Esophagus squamous epithelium (tissue), 5 donors: ENCODE measurements around the gene LDLRAD4. TPM values are rescaled to one million over a fixed set of nuclear protein-coding genes. Genes with fewer than 3 reads are reported as not detected.

Source experiments
- DNase-seq: peaks from one replicate; lab custom pipeline; 2025; lab: John Stamatoyannopoulos, UW
- H3K27ac ChIP-seq, 4 donors: fragments of 200-600 bp; sonication (generic); one replicate each; pipeline ENCODE4 v1.5.1; 2016 to 2019; ENCODE audit warnings: mild to moderate bottlenecking in 1 of 4
- H3K27me3 ChIP-seq, 4 donors: fragments of 200-600 bp; sonication (generic); 1 replicate in 3 of 4; 2 replicates in 1 of 4; pipeline versions ENCODE4 v1.5.1 to v1.6.0; 2017 to 2021; ENCODE audit warnings: antibody characterized with exemption in 1 of 4
- H3K36me3 ChIP-seq, 3 donors: fragments of 200-600 bp; sonication (generic); one replicate each; pipeline ENCODE4 v1.5.1; 2016 to 2019
- H3K4me1 ChIP-seq, 3 donors: fragments of 200-600 bp; sonication (generic); one replicate each; pipeline ENCODE4 v1.5.1; 2017 to 2019
- H3K4me3 ChIP-seq, 4 donors: fragments of 200-600 bp; sonication (generic); 1 replicate in 3 of 4; 2 replicates in 1 of 4; pipeline ENCODE4 v1.5.1; 2016 to 2019; ENCODE audit warnings: mild to moderate bottlenecking in 2 of 4, moderate library complexity in 1 of 4
- H3K9me3 ChIP-seq, 3 donors: fragments of 200-600 bp; sonication (generic); one replicate each; pipeline ENCODE4 v1.5.1; 2016 to 2019
- POLR2A ChIP-seq, 4 donors: fragments of 450-650 bp; IDR thresholded peaks; one replicate each; pipeline ENCODE4 v1.6.1; 2017; ENCODE audit warnings: antibody characterized with exemption in 4 of 4, mild to moderate bottlenecking in 4 of 4, moderate library complexity in 3 of 4
- WGBS, 2 donors: methylation state at CpG; one replicate each; pipeline ENCODE4 v1.1.5; 2018; 5-methylcytosine and 5-hydroxymethylcytosine counted together
- intact Hi-C: fragments of 100-400 bp; cut with DNase I; formaldehyde crosslinking; loops from one replicate; pipeline ENCODE4 v1.15.0; 2022
- total RNA-seq, 4 donors: library from RNA; depleted of rRNA; stranded (reverse); fragments of >200 nt; gene quantifications; one replicate each; pipeline ENCODE4 v1.1.0, GENCODE V29; 2016
- TF ChIP-seq, protein P1 (sequence below), 6 experiments: fragments of 450-650 bp in 4 of 6; fragments of 200-600 bp in 2 of 6; sonication (generic) in 2 of 6; IDR thresholded peaks; one replicate each; pipeline ENCODE4 v1.5.1; 2016 to 2019; ENCODE audit warnings: antibody characterized with exemption in 6 of 6, mild to moderate bottlenecking in 4 of 6, moderate library complexity in 4 of 6
- donor health status: DM: yes; HTN: yes; CAD: no.

LDLRAD4 gene
- total RNA-seq, 4 donors from 2014 or later = 0.91 to 17.9 (median 6.8) TPM

GRCh38 chr18:13269521-13270011 is 51.0 kb downstream of the LDLRAD4 start:
- H3K9me3 ChIP-seq = no peaks in the 10 kb centered on the region
- peak overlapping the region in 3 of 4 donors; percentile 52 to 76 (median 57) for H3K27ac ChIP-seq
- 57 to 69% methylated on average over 9 to 10 of the region's 10 CpGs for WGBS, 2 donors
- H3K36me3 ChIP-seq = no peaks in the 10 kb centered on the region
- H3K4me3 ChIP-seq = no peak overlapping the region
- H3K27me3 ChIP-seq = no peaks in the 10 kb centered on the region
- peaks cover 17 to 58% (median 41%) of the 10 kb centered on the region in 3 donors for H3K4me1 ChIP-seq
- DNase-seq = no peak
- intact Hi-C loops = no loop called here
- TF ChIP-seq, protein P1, sequence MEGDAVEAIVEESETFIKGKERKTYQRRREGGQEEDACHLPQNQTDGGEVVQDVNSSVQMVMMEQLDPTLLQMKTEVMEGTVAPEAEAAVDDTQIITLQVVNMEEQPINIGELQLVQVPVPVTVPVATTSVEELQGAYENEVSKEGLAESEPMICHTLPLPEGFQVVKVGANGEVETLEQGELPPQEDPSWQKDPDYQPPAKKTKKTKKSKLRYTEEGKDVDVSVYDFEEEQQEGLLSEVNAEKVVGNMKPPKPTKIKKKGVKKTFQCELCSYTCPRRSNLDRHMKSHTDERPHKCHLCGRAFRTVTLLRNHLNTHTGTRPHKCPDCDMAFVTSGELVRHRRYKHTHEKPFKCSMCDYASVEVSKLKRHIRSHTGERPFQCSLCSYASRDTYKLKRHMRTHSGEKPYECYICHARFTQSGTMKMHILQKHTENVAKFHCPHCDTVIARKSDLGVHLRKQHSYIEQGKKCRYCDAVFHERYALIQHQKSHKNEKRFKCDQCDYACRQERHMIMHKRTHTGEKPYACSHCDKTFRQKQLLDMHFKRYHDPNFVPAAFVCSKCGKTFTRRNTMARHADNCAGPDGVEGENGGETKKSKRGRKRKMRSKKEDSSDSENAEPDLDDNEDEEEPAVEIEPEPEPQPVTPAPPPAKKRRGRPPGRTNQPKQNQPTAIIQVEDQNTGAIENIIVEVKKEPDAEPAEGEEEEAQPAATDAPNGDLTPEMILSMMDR (IDR thresholded peaks at IDR 0.05) = no peak
- no peak for TF ChIP-seq POLR2A (IDR thresholded peaks at IDR 0.05)

DNA sequence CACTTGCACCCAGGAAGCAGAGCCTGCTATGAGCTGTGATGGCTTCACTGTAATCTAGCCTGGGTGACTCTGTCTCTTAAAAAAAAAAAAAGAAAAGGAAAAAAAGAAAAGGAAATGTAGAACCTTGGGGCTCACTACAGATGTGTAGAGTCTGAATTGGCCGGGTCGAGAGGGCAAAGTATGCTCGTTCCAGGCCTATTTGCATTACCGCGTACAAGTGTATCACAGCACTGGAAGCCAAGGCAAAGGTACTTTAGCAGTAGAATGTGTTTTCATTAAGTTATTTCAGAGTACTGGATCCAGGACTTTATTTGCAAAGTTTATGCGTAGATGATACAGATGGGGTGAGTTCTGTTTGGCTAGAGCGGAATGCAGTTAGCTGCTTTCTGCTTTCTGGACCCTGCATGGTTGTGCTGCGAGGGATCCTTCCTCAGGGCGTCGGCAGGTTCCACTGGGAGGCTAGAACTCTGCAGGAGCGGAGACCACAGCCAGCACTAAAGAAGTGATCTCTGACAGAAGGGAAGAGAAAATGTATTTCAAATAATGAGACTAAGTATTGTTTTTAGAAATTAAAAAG is 51.8 kb downstream of the LDLRAD4 start:
- no peak for TF ChIP-seq POLR2A (IDR thresholded peaks at IDR 0.05)
- TF ChIP-seq, protein P1 (IDR thresholded peaks at IDR 0.05) = no peak
- Histone ChIP-seq H3K27ac (no peak overlapping the region), H3K4me3 (no peak overlapping the region), H3K36me3 (no peaks in the 10 kb centered on the region), H3K4me1 (peaks cover 17 to 51% (median 38%) of the 10 kb centered on the region in 3 donors), H3K27me3 (no peaks in the 10 kb centered on the region), H3K9me3 (no peaks in the 10 kb centered on the region)
- no peak for DNase-seq
- 89 to 93% methylated on average over 11 of the region's 11 CpGs for WGBS, 2 donors
- intact Hi-C loops = no loop called here

DNA sequence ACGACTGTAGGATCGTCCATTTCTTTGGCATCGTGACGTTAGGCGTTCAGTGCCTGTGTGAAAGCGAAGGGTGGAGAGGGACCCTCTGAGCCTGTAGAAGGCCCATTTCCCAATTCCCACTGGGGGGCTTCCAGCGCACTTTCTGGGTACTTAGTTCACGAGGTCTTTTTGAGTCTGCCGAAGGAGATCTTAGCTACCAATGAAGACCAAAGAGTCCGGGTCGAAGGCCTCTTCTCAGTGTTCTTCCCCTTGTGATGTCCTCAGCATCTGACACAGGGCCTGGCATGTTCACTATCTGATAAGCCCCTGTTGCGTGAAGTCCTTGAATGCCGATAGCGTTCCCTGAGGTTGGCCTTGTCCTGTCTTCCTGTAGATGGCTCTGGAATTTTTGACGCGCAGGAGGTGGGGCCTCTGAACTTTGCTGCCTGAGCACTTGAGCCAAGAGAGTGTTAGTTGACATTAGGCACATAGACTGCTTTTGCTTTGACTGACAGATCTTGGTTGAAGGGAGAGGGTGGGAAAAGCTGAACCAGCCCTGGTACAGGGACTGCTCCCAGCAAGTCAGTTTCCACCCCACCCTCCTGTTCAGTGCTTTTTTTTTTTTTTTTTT is 52.8 kb downstream of the LDLRAD4 start:
- H3K27ac ChIP-seq = no peak overlapping the region
- no peak overlapping the region for H3K4me3 ChIP-seq
- H3K9me3 ChIP-seq = no peaks in the 10 kb centered on the region
- H3K27me3 ChIP-seq = no peaks in the 10 kb centered on the region
- H3K36me3 ChIP-seq = no peaks in the 10 kb centered on the region
- DNase-seq = no peak
- no peak for TF ChIP-seq POLR2A (IDR thresholded peaks at IDR 0.05)
- TF ChIP-seq, protein P1 (IDR thresholded peaks at IDR 0.05) = no peak
- 88 to 93% methylated on average over 7 to 10 of the region's 16 CpGs for WGBS, 2 donors
- H3K4me1 ChIP-seq = peaks cover 17 to 41% (median 28%) of the 10 kb centered on the region in 3 donors
- intact Hi-C loops = no loop called here

- Histone ChIP-seq H3K27me3 (no peaks in the 10 kb centered on the region), H3K4me1 (peaks cover 17 to 31% (median 23%) of the 10 kb centered on the region in 3 donors), H3K36me3 (no peaks in the 10 kb centered on the region), H3K4me3 (no peak overlapping the region), H3K27ac (no peak overlapping the region), H3K9me3 (no peaks in the 10 kb centered on the region)
- intact Hi-C loops = no loop called here
- DNase-seq = no peak
- TF ChIP-seq, protein P1 (IDR thresholded peaks at IDR 0.05) = no peak
- TF ChIP-seq POLR2A (IDR thresholded peaks at IDR 0.05) = no peak
- 72 to 92% methylated on average over 2 to 12 of the region's 14 CpGs for WGBS, 2 donors
Observed at GRCh38 chr18:13272416-13272815, 53.9 kb downstream of the LDLRAD4 start.

- H3K36me3 ChIP-seq = no peaks in the 10 kb centered on the region
- H3K27me3 ChIP-seq = no peaks in the 10 kb centered on the region
- DNase-seq = no peak
- no peak overlapping the region for H3K27ac ChIP-seq
- H3K9me3 ChIP-seq = no peaks in the 10 kb centered on the region
- intact Hi-C loops = no loop called here
- H3K4me1 ChIP-seq = peaks cover 11 to 17% (median 14%) of the 10 kb centered on the region in 3 donors
- 69 to 81% methylated on average over 5 to 7 of the region's 9 CpGs for WGBS, 2 donors
- TF ChIP-seq POLR2A (IDR thresholded peaks at IDR 0.05) = no peak
- TF ChIP-seq, protein P1 (IDR thresholded peaks at IDR 0.05) = no peak
- H3K4me3 ChIP-seq = no peak overlapping the region
Observed at GRCh38 chr18:13273800-13274199, 55.2 kb downstream of the LDLRAD4 start.
